H1 (cell line): ENCODE data around the gene GSG1L2. TPM values are rescaled to one million over a fixed set of nuclear protein-coding genes. Genes with fewer than 3 reads are reported as not detected.

Experiments
- CHD7 ChIP-seq: fragments of 300-600 bp; sonication (generic); IDR thresholded peaks from 2 replicates; pipeline ENCODE4 v1.7.1; 2012; ENCODE audit warnings: low read length, moderate library complexity, mild to moderate bottlenecking, inconsistent platforms; ENCODE audit not compliant: insufficient replicate concordance
- SP2 ChIP-seq: IDR thresholded peaks from 2 replicates; pipeline ENCODE4 v1.6.1; 2012; ENCODE audit warnings: mild to moderate bottlenecking, low read length, inconsistent platforms
- polyA plus RNA-seq, 7 experiments: library from polyadenylated mRNA; depleted of rRNA in 3 of 7; stranded (reverse) in 5 of 7; unstranded in 2 of 7; fragments of >200 nt in 5 of 7; fragments of 200-250 nt in 2 of 7; gene quantifications; 1 replicate in 5 of 7; 2 replicates in 1 of 7; 4 replicates in 1 of 7; pipeline versions ENCODE4 v1.2.1 to v1.2.3, GENCODE V29; 2011 to 2013; ENCODE audit warnings: missing spikeins in 2 of 7, mixed read lengths in 2 of 7
- total RNA-seq: library from RNA; stranded (reverse); fragmentation: NEBNext Ultra II Directional; extraction: Animal tissue kit (Norgen Biotek cat#: 25700); gene quantifications from 2 replicates; pipeline ENCODE4 v1.2.1, GENCODE V29; 2021

GSG1L2 gene
- total and polyA plus RNA-seq, 2 of the 8 experiments (the other 6 are each of a cell fraction or from before 2014, with no cell fraction given): not detected

GRCh38 chr17:9828296-9829295 is 6.7 kb upstream of the GSG1L2 start (continued):
- TF ChIP-seq CHD7 (no peak), SP2 (no peak)
